ENCODE data around the gene BAHCC1. TPM values are rescaled to one million over a fixed set of nuclear protein-coding genes. Genes with fewer than 3 reads are reported as not detected.

BAHCC1 gene
- total RNA-seq, 2 donors from 2014 or later: 0.02 to 0.14 TPM

GRCh38 chr17:81428121-81428515, 32.9 kb downstream of the BAHCC1 start:
- DNase-seq: peak in 1 of 2 donors; percentile 14
- Mint-ChIP-seq H3K9me3 (no peaks in the 10 kb centered on the region), H3K27ac (no peak overlapping the region), H3K4me3 (no peak overlapping the region), H3K27me3 (ENCODE audit: low read depth) (peaks cover 7% of the 10 kb centered on the region), H3K36me3 (ENCODE audit: insufficient read depth in 2 of 2) (no peaks in the 10 kb centered on the region), H3K4me1 (ENCODE audit: low read depth) (peaks cover 4% of the 10 kb centered on the region)
- ATAC-seq (replicated peaks in 1 of 2): no peak

GRCh38 chr17:81428516-81428915, 33.3 kb downstream of the BAHCC1 start:
- H3K27ac Mint-ChIP-seq: no peak overlapping the region
- DNase-seq (no peak), ATAC-seq (replicated peaks in 1 of 2) (no peak)
- H3K27me3 Mint-ChIP-seq (ENCODE audit: low read depth): peaks cover 7% of the 10 kb centered on the region
- peaks cover 4% of the 10 kb centered on the region for H3K4me1 Mint-ChIP-seq (ENCODE audit: low read depth)
- H3K36me3 Mint-ChIP-seq (ENCODE audit: insufficient read depth in 2 of 2): no peaks in the 10 kb centered on the region
- no peaks in the 10 kb centered on the region for H3K9me3 Mint-ChIP-seq
- no peak overlapping the region for H3K4me3 Mint-ChIP-seq

GRCh38 chr17:81428948-81429774, 33.9 kb downstream of the BAHCC1 start:
- DNase-seq (peak in 1 of 2 donors; percentile 13), ATAC-seq (replicated peaks in 1 of 2) (peak; percentile 7 to 17)
- peaks cover 4% of the 10 kb centered on the region for H3K4me1 Mint-ChIP-seq (ENCODE audit: low read depth)
- peaks cover 7% of the 10 kb centered on the region for H3K27me3 Mint-ChIP-seq (ENCODE audit: low read depth)
- no peak overlapping the region for H3K27ac Mint-ChIP-seq
- H3K4me3 Mint-ChIP-seq: no peak overlapping the region
- no peaks in the 10 kb centered on the region for H3K9me3 Mint-ChIP-seq
- H3K36me3 Mint-ChIP-seq (ENCODE audit: insufficient read depth in 2 of 2): no peaks in the 10 kb centered on the region

GRCh38 chr17:81429821-81430551, 34.7 kb downstream of the BAHCC1 start:
- Mint-ChIP-seq H3K4me1 (ENCODE audit: low read depth) (peaks cover 4% of the 10 kb centered on the region), H3K27me3 (ENCODE audit: low read depth) (peaks cover 7% of the 10 kb centered on the region), H3K27ac (no peak overlapping the region), H3K9me3 (no peaks in the 10 kb centered on the region), H3K4me3 (no peak overlapping the region), H3K36me3 (ENCODE audit: insufficient read depth in 2 of 2) (no peaks in the 10 kb centered on the region)
- DNase-seq (no peak), ATAC-seq (replicated peaks in 1 of 2) (peak in 1 of 2 donors; percentile 23)

- ATAC-seq (replicated peaks in 1 of 2): no peak
- H3K4me3 Mint-ChIP-seq: no peak overlapping the region
Measured at GRCh38 chr17:81431545-81432482, 36.6 kb downstream of the BAHCC1 start.

GRCh38 chr17:81432941-81433340, 37.7 kb downstream of the BAHCC1 start:
- Mint-ChIP-seq H3K27ac (no peak overlapping the region), H3K4me1 (ENCODE audit: low read depth) (no peaks in the 10 kb centered on the region), H3K27me3 (ENCODE audit: low read depth) (no peaks in the 10 kb centered on the region)

More at GRCh38 chr17:81431545-81432482, 36.6 kb downstream of the BAHCC1 start:
- Mint-ChIP-seq H3K9me3 (no peaks in the 10 kb centered on the region), H3K27me3 (ENCODE audit: low read depth) (peaks cover 7% of the 10 kb centered on the region), H3K27ac (no peak overlapping the region), H3K4me1 (ENCODE audit: low read depth) (peaks cover 4% of the 10 kb centered on the region), H3K36me3 (ENCODE audit: insufficient read depth in 2 of 2) (no peaks in the 10 kb centered on the region)
- DNase-seq: no peak

GRCh38 chr17:81433656-81434055, 38.4 kb downstream of the BAHCC1 start:
- Mint-ChIP-seq H3K4me3 (no peak overlapping the region), H3K27me3 (ENCODE audit: low read depth) (no peaks in the 10 kb centered on the region), H3K4me1 (ENCODE audit: low read depth) (no peaks in the 10 kb centered on the region), H3K9me3 (no peaks in the 10 kb centered on the region), H3K27ac (no peak overlapping the region), H3K36me3 (ENCODE audit: insufficient read depth in 2 of 2) (no peaks in the 10 kb centered on the region)
- ATAC-seq (replicated peaks in 1 of 2): no peak
- DNase-seq: no peak

More at GRCh38 chr17:81432941-81433340, 37.7 kb downstream of the BAHCC1 start:
- Mint-ChIP-seq H3K36me3 (ENCODE audit: insufficient read depth in 2 of 2) (no peaks in the 10 kb centered on the region), H3K9me3 (no peaks in the 10 kb centered on the region), H3K4me3 (no peak overlapping the region)
- DNase-seq (no peak), ATAC-seq (replicated peaks in 1 of 2) (no peak)

- Mint-ChIP-seq H3K4me3 (no peak overlapping the region), H3K27ac (no peak overlapping the region), H3K4me1 (ENCODE audit: low read depth) (peaks cover 1% of the 10 kb centered on the region), H3K9me3 (no peaks in the 10 kb centered on the region), H3K27me3 (ENCODE audit: low read depth) (no peaks in the 10 kb centered on the region), H3K36me3 (ENCODE audit: insufficient read depth in 2 of 2) (no peaks in the 10 kb centered on the region)
- ATAC-seq (replicated peaks in 1 of 2): no peak
- DNase-seq: no peak
Measured at GRCh38 chr17:81434072-81434471, 38.8 kb downstream of the BAHCC1 start.

GRCh38 chr17:81434681-81435417, 39.6 kb downstream of the BAHCC1 start:
- ATAC-seq (replicated peaks in 1 of 2) (no peak), DNase-seq (no peak)
- Mint-ChIP-seq H3K27ac (no peak overlapping the region), H3K36me3 (ENCODE audit: insufficient read depth in 2 of 2) (no peaks in the 10 kb centered on the region), H3K4me3 (no peak overlapping the region), H3K27me3 (ENCODE audit: low read depth) (no peaks in the 10 kb centered on the region), H3K9me3 (no peaks in the 10 kb centered on the region), H3K4me1 (ENCODE audit: low read depth) (peaks cover 5% of the 10 kb centered on the region)

- Mint-ChIP-seq H3K27ac (no peak overlapping the region), H3K9me3 (no peaks in the 10 kb centered on the region), H3K4me1 (ENCODE audit: low read depth) (peaks cover 5% of the 10 kb centered on the region), H3K4me3 (no peak overlapping the region), H3K27me3 (ENCODE audit: low read depth) (no peaks in the 10 kb centered on the region), H3K36me3 (ENCODE audit: insufficient read depth in 2 of 2) (no peaks in the 10 kb centered on the region)
- DNase-seq (no peak), ATAC-seq (replicated peaks in 1 of 2) (no peak)
Measured at GRCh38 chr17:81435652-81436293, 40.5 kb downstream of the BAHCC1 start.

- Mint-ChIP-seq H3K4me1 (ENCODE audit: low read depth) (peaks cover 5% of the 10 kb centered on the region), H3K9me3 (no peaks in the 10 kb centered on the region)
Measured at GRCh38 chr17:81436294-81436849, 41.1 kb downstream of the BAHCC1 start.

More at GRCh38 chr17:81436294-81436849, 41.1 kb downstream of the BAHCC1 start:
- no peak overlapping the region for H3K4me3 Mint-ChIP-seq
- DNase-seq (no peak), ATAC-seq (replicated peaks in 1 of 2) (no peak)
- H3K27me3 Mint-ChIP-seq (ENCODE audit: low read depth): no peaks in the 10 kb centered on the region
- no peak overlapping the region for H3K27ac Mint-ChIP-seq
- H3K36me3 Mint-ChIP-seq (ENCODE audit: insufficient read depth in 2 of 2): no peaks in the 10 kb centered on the region
